H9 (cell line): ENCODE data around the gene EMP3. TPM values are rescaled to one million over a fixed set of nuclear protein-coding genes. Genes with fewer than 3 reads are reported as not detected.
A peak's percentile ranks its signal among the peaks of the same experiment; 100 is the strongest.

Experiments
- DNase-seq: peaks from one replicate; pipeline ENCODE4 v3.0.0-alpha.2; 2017
- H2AFZ ChIP-seq: one replicate; pipeline ENCODE4 v1.6.1; 2013; ENCODE audit warnings: mild to moderate bottlenecking, low read length, control low read depth, moderate library complexity
- H2AK5ac ChIP-seq: 2 replicates; pipeline ENCODE4 v1.6.1; 2013; ENCODE audit warnings: low read length, control low read depth, mixed read lengths; ENCODE audit not compliant: insufficient read length
- H2BK120ac ChIP-seq: one replicate; pipeline ENCODE4 v1.6.1; 2013; ENCODE audit warnings: low read depth, mild to moderate bottlenecking, low read length, control low read depth, inconsistent platforms; ENCODE audit not compliant: poor library complexity, severe bottlenecking
- H2BK12ac ChIP-seq: 2 replicates; pipeline ENCODE4 v1.6.1; 2013; ENCODE audit warnings: low read length, control low read depth, mixed read lengths, low read depth; ENCODE audit not compliant: insufficient read length
- H2BK15ac ChIP-seq: 2 replicates; pipeline ENCODE4 v1.6.1; 2013; ENCODE audit warnings: low read depth, low read length, control low read depth
- H2BK20ac ChIP-seq: one replicate; pipeline ENCODE4 v1.6.1; 2013; ENCODE audit warnings: low read depth, mild to moderate bottlenecking, low read length, control low read depth, inconsistent platforms; ENCODE audit not compliant: poor library complexity, severe bottlenecking
- H2BK5ac ChIP-seq: 2 replicates; pipeline ENCODE4 v1.6.1; 2013; ENCODE audit warnings: low read length, control low read depth, mixed read lengths; ENCODE audit not compliant: insufficient read length
- H3K14ac ChIP-seq: 2 replicates; pipeline ENCODE4 v1.6.1; 2013; ENCODE audit warnings: low read length, control low read depth; ENCODE audit not compliant: insufficient read depth
- H3K18ac ChIP-seq: 2 replicates; pipeline ENCODE4 v1.6.1; 2013; ENCODE audit warnings: low read depth, mild to moderate bottlenecking, mixed read lengths, low read length, control low read depth; ENCODE audit not compliant: insufficient read length
- H3K23ac ChIP-seq: 2 replicates; pipeline ENCODE4 v1.6.1; 2013; ENCODE audit warnings: low read length, control low read depth, mixed read lengths, low read depth; ENCODE audit not compliant: insufficient read length
- H3K23me2 ChIP-seq: 2 replicates; pipeline ENCODE4 v1.6.1; 2013; ENCODE audit warnings: low read depth, mild to moderate bottlenecking, mixed read lengths, low read length, control low read depth; ENCODE audit not compliant: insufficient read length, poor library complexity, severe bottlenecking
- H3K27ac ChIP-seq: 2 replicates; pipeline ENCODE4 v1.5.1; 2013; ENCODE audit warnings: low read length, control low read depth, mixed read lengths, low read depth; ENCODE audit not compliant: insufficient read length
- H3K27me3 ChIP-seq: 2 replicates; pipeline ENCODE4 v1.6.1; 2013; ENCODE audit warnings: low read length, control low read depth, inconsistent platforms; ENCODE audit not compliant: insufficient read depth
- H3K4ac ChIP-seq: 2 replicates; pipeline ENCODE4 v1.6.1; 2013; ENCODE audit warnings: low read depth, mild to moderate bottlenecking, control low read depth, inconsistent platforms, low read length, moderate library complexity
- H3K4me1 ChIP-seq: 2 replicates; pipeline ENCODE4 v1.6.1; 2013; ENCODE audit warnings: low read length, control low read depth, inconsistent platforms; ENCODE audit not compliant: insufficient read depth
- H3K4me2 ChIP-seq: 2 replicates; pipeline ENCODE4 v1.6.1; 2013; ENCODE audit warnings: low read length, control low read depth, mixed read lengths; ENCODE audit not compliant: insufficient read length, insufficient read depth
- H3K56ac ChIP-seq: 2 replicates; pipeline ENCODE4 v1.6.1; 2013; ENCODE audit warnings: low read depth, mild to moderate bottlenecking, mixed read lengths, low read length, control low read depth; ENCODE audit not compliant: insufficient read length
- H3K79me1 ChIP-seq: 2 replicates; pipeline ENCODE4 v1.6.1; 2013; ENCODE audit warnings: low read depth, mild to moderate bottlenecking, moderate library complexity, low read length, control low read depth, inconsistent platforms; ENCODE audit not compliant: insufficient read depth, poor library complexity, severe bottlenecking
- H3K79me2 ChIP-seq: 2 replicates; pipeline ENCODE4 v1.6.1; 2013; ENCODE audit warnings: low read length, control low read depth, inconsistent platforms; ENCODE audit not compliant: insufficient read depth
- H3K9ac ChIP-seq: 2 replicates; pipeline ENCODE4 v1.6.1; 2013; ENCODE audit warnings: low read length, control low read depth, mixed read lengths; ENCODE audit not compliant: insufficient read length; ENCODE audit errors: extremely low read depth
- H3K9me3 ChIP-seq: one replicate; pipeline ENCODE4 v1.6.1; 2013; ENCODE audit warnings: low read depth, low read length, inconsistent platforms; ENCODE audit not compliant: control insufficient read depth
- H3T11ph ChIP-seq: one replicate; pipeline ENCODE4 v1.6.1; 2013; ENCODE audit warnings: mild to moderate bottlenecking, low read length, control low read depth, inconsistent platforms
- H4K20me1 ChIP-seq: one replicate; pipeline ENCODE4 v1.6.1; 2013; ENCODE audit not compliant: control insufficient read depth, insufficient read length, insufficient read depth
- H4K5ac ChIP-seq: 2 replicates; pipeline ENCODE4 v1.6.1; 2013; ENCODE audit warnings: low read depth, mild to moderate bottlenecking, mixed read lengths, low read length, control low read depth; ENCODE audit not compliant: insufficient read length
- H4K8ac ChIP-seq: replicated peaks from 2 replicates; pipeline ENCODE4 v1.6.1; 2013; ENCODE audit warnings: low read length, control low read depth, mixed read lengths, low read depth; ENCODE audit not compliant: insufficient read length
- H4K91ac ChIP-seq: 2 replicates; pipeline ENCODE4 v1.6.1; 2013; ENCODE audit warnings: low read depth, mild to moderate bottlenecking, moderate library complexity, mixed read lengths, low read length, control low read depth; ENCODE audit not compliant: insufficient read length
- H3K27ac Mint-ChIP-seq, 3 experiments: 2 replicates in 2 of 3; 3 replicates in 1 of 3; pipeline ENCODE4 v1.8.0; 2020 to 2021; ENCODE audit warnings: mixed read lengths in 3 of 3, mild to moderate bottlenecking in 1 of 3, moderate library complexity in 1 of 3
- H3K27me3 Mint-ChIP-seq: 2 replicates; pipeline ENCODE4 v1.8.0; 2021; ENCODE audit warnings: low read depth, mild to moderate bottlenecking, moderate library complexity, mixed read lengths
- H3K36me3 Mint-ChIP-seq, 3 experiments: 2 replicates in 2 of 3; 3 replicates in 1 of 3; pipeline ENCODE4 v1.8.0; 2020 to 2021; ENCODE audit warnings: low read depth in 3 of 3, mixed read lengths in 3 of 3; ENCODE audit not compliant: insufficient read depth in 1 of 3
- H3K4me1 Mint-ChIP-seq, 2 experiments: 2 replicates each; pipeline ENCODE4 v1.8.0; 2020; ENCODE audit warnings: mixed read lengths in 2 of 2
- H3K4me3 Mint-ChIP-seq, 2 experiments: 2 replicates in 1 of 2; 3 replicates in 1 of 2; pipeline ENCODE4 v1.8.0; 2020 to 2021; ENCODE audit warnings: mild to moderate bottlenecking in 2 of 2, mixed read lengths in 2 of 2, moderate library complexity in 1 of 2
- H3K9me3 Mint-ChIP-seq, 2 experiments: 2 replicates in 1 of 2; 3 replicates in 1 of 2; pipeline ENCODE4 v1.8.0; 2020; ENCODE audit warnings: mild to moderate bottlenecking in 2 of 2, mixed read lengths in 2 of 2, moderate library complexity in 1 of 2
- CTCF ChIP-seq: fragments of 200-600 bp; sonication (generic); conservative IDR thresholded peaks from 3 replicates; pipeline ENCODE4 v1.8.0; 2021; ENCODE audit warnings: antibody characterized with exemption, mild to moderate bottlenecking
- WGBS: extraction: QIAGEN DNeasy Blood & Tissue Kit; methylation state at CpG from one replicate; pipeline ENCODE4 v1.1.7; 2013; ENCODE audit warnings: missing lambda C conversion rate, low lambda C conversion rate, mixed read lengths; ENCODE audit not compliant: insufficient read length; ENCODE audit errors: extremely low coverage; 5-methylcytosine and 5-hydroxymethylcytosine counted together
- total RNA-seq: library from RNA; stranded (reverse); gene quantifications from 2 replicates; pipeline ENCODE4 v1.2.1, GENCODE V29; 2021

The EMP3 gene
- total RNA-seq, 1 experiment from 2014 or later: 9.6 TPM

DNA sequence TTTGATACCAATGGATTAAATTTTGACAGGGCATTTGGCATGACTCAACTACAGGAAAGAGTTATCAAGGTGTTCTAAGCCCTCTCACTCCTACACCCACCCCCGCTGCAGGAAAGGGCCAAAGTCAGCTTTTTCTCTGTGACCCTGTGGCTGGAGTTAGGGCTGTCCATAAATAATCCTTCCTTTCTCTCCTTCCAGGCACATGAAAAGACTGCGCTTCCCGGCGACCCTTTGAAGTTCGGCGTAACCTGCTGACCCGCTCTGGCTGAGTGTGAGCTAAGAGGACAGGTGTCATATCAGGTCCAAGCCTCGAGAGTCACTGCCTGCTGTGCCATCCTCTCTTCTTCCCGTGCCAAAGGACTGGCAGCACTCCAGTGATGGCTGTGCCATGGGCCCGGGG lies 29.9 kb upstream of the EMP3 start:
- H4K5ac ChIP-seq: no peak overlapping the region
- no peaks in the 10 kb centered on the region for H3K36me3 Mint-ChIP-seq
- peak overlapping the region in 2 of 3 experiments; percentile 30 to 31; a peak in 1 of 7 replicates for H3K27ac Mint-ChIP-seq
- H3K79me2 ChIP-seq: no peaks in the 10 kb centered on the region
- H3K23me2 ChIP-seq: peaks cover 6% of the 10 kb centered on the region
- no peak overlapping the region for H4K91ac ChIP-seq
- no peak overlapping the region for H2AK5ac ChIP-seq
- H2BK5ac ChIP-seq: no peak overlapping the region
- H3K9me3 ChIP-seq: no peaks in the 10 kb centered on the region
- no peaks in the 10 kb centered on the region for H3K27me3 Mint-ChIP-seq
- no peak overlapping the region for H3K14ac ChIP-seq
- H4K8ac ChIP-seq: no peak overlapping the region
- no peak overlapping the region for H3T11ph ChIP-seq
- H3K4ac ChIP-seq: no peak overlapping the region
- peaks cover 17 to 19% of the 10 kb centered on the region in 2 experiments for H3K4me1 Mint-ChIP-seq
- no peaks in the 10 kb centered on the region; a peak in 1 of 5 replicates for H3K9me3 Mint-ChIP-seq
- H3K23ac ChIP-seq: no peak overlapping the region
- H3K4me2 ChIP-seq: no peak overlapping the region
- no peak for TF ChIP-seq CTCF
- H2BK20ac ChIP-seq: no peak overlapping the region
- H4K20me1 ChIP-seq: no peaks in the 10 kb centered on the region
- no peak overlapping the region for H2BK120ac ChIP-seq
- H3K56ac ChIP-seq: no peak overlapping the region
- no peak overlapping the region for H3K4me3 Mint-ChIP-seq
- DNase-seq: no peak
- H3K27ac ChIP-seq: no peak overlapping the region
- no peaks in the 10 kb centered on the region for H3K79me1 ChIP-seq
- H3K18ac ChIP-seq: no peak overlapping the region
- H3K27me3 ChIP-seq: no peaks in the 10 kb centered on the region
- H3K9ac ChIP-seq: no peak overlapping the region
- H3K4me1 ChIP-seq: no peaks in the 10 kb centered on the region; the same call in 1 of the 2 replicates
- no peak overlapping the region for H2BK15ac ChIP-seq
- H2BK12ac ChIP-seq: no peak overlapping the region
- WGBS: no CpG with 5 or more reads among the region's 10 CpGs
- H2AFZ ChIP-seq: no peak overlapping the region
